ENCODE data around the gene GOLGA6D.
"Not testable (repeated sequence)": the region's sequence is repeated elsewhere in the genome, so short reads cannot be mapped to it uniquely, and the experiment has no call there.

GOLGA6D gene

GRCh38 chr15:75332093-75332492 is 49.5 kb downstream of the GOLGA6D start:
- DNase-seq (ENCODE audit: low spot score) = not testable (repeated sequence)

GRCh38 chr15:75333654-75334419 is 51.2 kb downstream of the GOLGA6D start:
- DNase-seq (ENCODE audit: low spot score) = not testable (repeated sequence)

GRCh38 chr15:75335313-75335704 is 52.7 kb downstream of the GOLGA6D start:
- DNase-seq (ENCODE audit: low spot score) = no peak

- DNase-seq (ENCODE audit: low spot score) = peak; percentile 90
These were observed 53.2 kb downstream of the GOLGA6D start, which contains the start of gene COMMD4 for GRCh38 chr15:75335705-75336355. TSS of gene COMMD4 (plus strand) at chr15:75336063. CDS start at chr15:75336090, 27 bp downstream.

GRCh38 chr15:75338661-75339240 is 56.1 kb downstream of the GOLGA6D start:
- no peak for DNase-seq (ENCODE audit: low spot score)

- DNase-seq (ENCODE audit: low spot score) = no peak
These were observed 57.1 kb downstream of the GOLGA6D start for GRCh38 chr15:75339531-75340240.

GRCh38 chr15:75342221-75342620 is 59.6 kb downstream of the GOLGA6D start:
- no peak for DNase-seq (ENCODE audit: low spot score)

- DNase-seq (ENCODE audit: low spot score) = not testable (repeated sequence)
These were observed 61.3 kb downstream of the GOLGA6D start for GRCh38 chr15:75343953-75344352.

Data from SW480 (cell line).